ENCODE measurements around the gene ADAM10.

- TF ChIP-seq CTCF (IDR thresholded peaks at IDR 0.05) (no peak), ZFX (IDR thresholded peaks at IDR 0.05; ENCODE audit: borderline replicate concordance) (no peak)
These were observed 16.8 kb upstream of the ADAM10 start for GRCh38 chr15:58766290-58766689.
